Astrocyte of the spinal cord (primary cell): ENCODE measurements around the gene KDM5B.
"Not testable (repeated sequence)": the region's sequence is repeated elsewhere in the genome, so short reads cannot be mapped to it uniquely, and the experiment has no call there.

Experiments
- DNase-seq: peaks from one replicate; pipeline ENCODE4 v3.0.0; 2011; ENCODE audit warnings: low read depth, low spot score
- H3K4me3 ChIP-seq: 2 replicates; pipeline ENCODE4 v1.5.1; 2011; ENCODE audit warnings: low read depth, mild to moderate bottlenecking, low read length, moderate library complexity
- CTCF ChIP-seq: IDR thresholded peaks from 2 replicates; pipeline ENCODE4 v1.5.1; 2012; ENCODE audit warnings: low read depth, mild to moderate bottlenecking, low read length, inconsistent platforms
- in situ Hi-C: cut with HindIII; loops from 2 replicates; pipeline ENCODE4 v1.10.0; 2017; ENCODE audit warnings: low sequenced_read_pairs

Gene KDM5B

GRCh38 chr1:202745323-202745888, 62.8 kb downstream of the KDM5B start:
- no peak for DNase-seq
- in situ Hi-C loops: no loop called here
- no peak for TF ChIP-seq CTCF
- H3K4me3 ChIP-seq: no peak overlapping the region

GRCh38 chr1:202744770-202745169, 63.5 kb downstream of the KDM5B start:
- DNase-seq, in situ Hi-C loops, H3K4me3 ChIP-seq: not testable (repeated sequence)

- TF ChIP-seq CTCF: no peak
- no peak for DNase-seq
- no peak overlapping the region for H3K4me3 ChIP-seq
- in situ Hi-C loops: no loop called here
Observed at GRCh38 chr1:202742496-202742895, 65.7 kb downstream of the KDM5B start.

GRCh38 chr1:202733251-202733650, 75.0 kb downstream of the KDM5B start:
- no peak for DNase-seq
- H3K4me3 ChIP-seq: no peak overlapping the region
- in situ Hi-C loops: no loop called here
- no peak for TF ChIP-seq CTCF

GRCh38 chr1:202728951-202729350, 79.3 kb downstream of the KDM5B start:
- in situ Hi-C loops: no loop called here
- DNase-seq: no peak
- H3K4me3 ChIP-seq: no peak overlapping the region
- TF ChIP-seq CTCF: no peak

GRCh38 chr1:202725526-202725925, 82.7 kb downstream of the KDM5B start:
- H3K4me3 ChIP-seq: no peak overlapping the region
- TF ChIP-seq CTCF: no peak
- DNase-seq: no peak
- in situ Hi-C loops: no loop called here

GRCh38 chr1:202723708-202724107, 84.5 kb downstream of the KDM5B start:
- in situ Hi-C loops: no loop called here
- TF ChIP-seq CTCF: no peak

GRCh38 chr1:202723046-202723445, 85.2 kb downstream of the KDM5B start:
- H3K4me3 ChIP-seq, in situ Hi-C loops, DNase-seq: not testable (repeated sequence)

More at GRCh38 chr1:202723708-202724107, 84.5 kb downstream of the KDM5B start:
- no peak overlapping the region for H3K4me3 ChIP-seq
- no peak for DNase-seq
